Mesenteric fat pad (tissue), 1 donor: Measurements from ENCODE around the gene AZIN2. TPM values are rescaled to one million over a fixed set of nuclear protein-coding genes. Genes with fewer than 3 reads are reported as not detected.

Experiments used
- DNase-seq: peaks from one replicate; pipeline ENCODE4 v3.0.0-alpha.2; 2020; ENCODE audit warnings: low spot score
- total RNA-seq: library from RNA; stranded (reverse); fragmentation: NEBNext Ultra II Directional; extraction: Animal tissue kit (Norgen Biotek cat#: 25700); gene quantifications from one replicate; pipeline ENCODE4 v1.2.1, GENCODE V29; 2021
- donor health status: DM: yes; HTN: yes; CAD: no.

Gene AZIN2
- total RNA-seq, 1 donor from 2014 or later = 2.1 TPM

- DNase-seq = no peak
Measured at GRCh38 chr1:33150522-33150921, 69.6 kb downstream of the AZIN2 start.

GRCh38 chr1:33151116-33151515 lies 70.2 kb downstream of the AZIN2 start:
- DNase-seq = no peak

- no peak for DNase-seq
Measured at GRCh38 chr1:33152685-33153432, 71.9 kb downstream of the AZIN2 start.

GRCh38 chr1:33153650-33154049 lies 72.7 kb downstream of the AZIN2 start:
- DNase-seq = no peak

GRCh38 chr1:33155877-33156538 lies 75.1 kb downstream of the AZIN2 start:
- DNase-seq = no peak

GRCh38 chr1:33157131-33157530 lies 76.2 kb downstream of the AZIN2 start:
- no peak for DNase-seq

- DNase-seq = no peak
Measured at GRCh38 chr1:33158366-33158765, 77.4 kb downstream of the AZIN2 start.

- DNase-seq = no peak
Measured at GRCh38 chr1:33159577-33159976, 78.6 kb downstream of the AZIN2 start.

- no peak for DNase-seq
Measured at GRCh38 chr1:33161061-33161681, 80.2 kb downstream of the AZIN2 start.

- DNase-seq = no peak
Measured at GRCh38 chr1:33162141-33162540, 81.2 kb downstream of the AZIN2 start.

- no peak for DNase-seq
Measured at GRCh38 chr1:33163621-33164519, 82.9 kb downstream of the AZIN2 start.

GRCh38 chr1:33165209-33165608 lies 84.3 kb downstream of the AZIN2 start:
- no peak for DNase-seq

- no peak for DNase-seq
Measured at GRCh38 chr1:33165809-33166208, 84.9 kb downstream of the AZIN2 start.

GRCh38 chr1:33167650-33168447 lies 86.9 kb downstream of the AZIN2 start:
- DNase-seq = no peak

GRCh38 chr1:33168556-33169289 lies 87.8 kb downstream of the AZIN2 start:
- no peak for DNase-seq

GRCh38 chr1:33169290-33170055 lies 88.5 kb downstream of the AZIN2 start:
- no peak for DNase-seq
